Measurements from ENCODE around the gene IWS1. TPM values are rescaled to one million over a fixed set of nuclear protein-coding genes. Genes with fewer than 3 reads are reported as not detected.
"Not testable (repeated sequence)": the region's sequence is repeated elsewhere in the genome, so short reads cannot be mapped to it uniquely, and the experiment has no call there.

IWS1 gene
- total RNA-seq, 1 donor from 2014 or later: 39.3 TPM

DNA sequence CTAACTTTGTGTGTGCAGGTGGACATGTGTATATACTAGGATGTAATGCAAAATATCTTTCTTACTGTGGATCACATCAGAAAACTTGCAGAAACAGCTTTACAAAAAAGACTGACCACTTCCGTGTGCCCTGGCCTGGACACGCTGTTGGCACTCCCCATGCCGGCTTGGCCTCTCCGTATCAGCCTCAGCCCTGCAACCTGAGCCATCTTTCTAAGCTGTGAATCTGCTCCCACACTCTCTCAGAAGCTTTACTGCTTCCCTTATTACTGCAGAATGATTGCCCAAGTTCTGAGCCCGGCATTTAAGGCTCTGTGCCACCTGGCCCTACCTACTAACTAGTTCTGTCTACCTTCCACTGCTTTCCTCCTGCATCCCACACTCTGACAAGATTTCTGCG lies 47.0 kb upstream of the IWS1 start:
- intact Hi-C loops (cut with DNase I): no loop called here
- H3K4me1 ChIP-seq: peaks cover 6% of the 10 kb centered on the region
- no peak overlapping the region for H3K4me3 ChIP-seq
- no peak for ATAC-seq
- no peaks in the 10 kb centered on the region for H3K27me3 ChIP-seq
- H3K9me3 ChIP-seq: no peaks in the 10 kb centered on the region
- no peaks in the 10 kb centered on the region for H3K36me3 ChIP-seq
- peak; percentile 20 for DNase-seq
- TF ChIP-seq, protein P1, sequence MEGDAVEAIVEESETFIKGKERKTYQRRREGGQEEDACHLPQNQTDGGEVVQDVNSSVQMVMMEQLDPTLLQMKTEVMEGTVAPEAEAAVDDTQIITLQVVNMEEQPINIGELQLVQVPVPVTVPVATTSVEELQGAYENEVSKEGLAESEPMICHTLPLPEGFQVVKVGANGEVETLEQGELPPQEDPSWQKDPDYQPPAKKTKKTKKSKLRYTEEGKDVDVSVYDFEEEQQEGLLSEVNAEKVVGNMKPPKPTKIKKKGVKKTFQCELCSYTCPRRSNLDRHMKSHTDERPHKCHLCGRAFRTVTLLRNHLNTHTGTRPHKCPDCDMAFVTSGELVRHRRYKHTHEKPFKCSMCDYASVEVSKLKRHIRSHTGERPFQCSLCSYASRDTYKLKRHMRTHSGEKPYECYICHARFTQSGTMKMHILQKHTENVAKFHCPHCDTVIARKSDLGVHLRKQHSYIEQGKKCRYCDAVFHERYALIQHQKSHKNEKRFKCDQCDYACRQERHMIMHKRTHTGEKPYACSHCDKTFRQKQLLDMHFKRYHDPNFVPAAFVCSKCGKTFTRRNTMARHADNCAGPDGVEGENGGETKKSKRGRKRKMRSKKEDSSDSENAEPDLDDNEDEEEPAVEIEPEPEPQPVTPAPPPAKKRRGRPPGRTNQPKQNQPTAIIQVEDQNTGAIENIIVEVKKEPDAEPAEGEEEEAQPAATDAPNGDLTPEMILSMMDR (IDR thresholded peaks at IDR 0.05): no peak
- H3K27ac ChIP-seq: no peak overlapping the region

DNA sequence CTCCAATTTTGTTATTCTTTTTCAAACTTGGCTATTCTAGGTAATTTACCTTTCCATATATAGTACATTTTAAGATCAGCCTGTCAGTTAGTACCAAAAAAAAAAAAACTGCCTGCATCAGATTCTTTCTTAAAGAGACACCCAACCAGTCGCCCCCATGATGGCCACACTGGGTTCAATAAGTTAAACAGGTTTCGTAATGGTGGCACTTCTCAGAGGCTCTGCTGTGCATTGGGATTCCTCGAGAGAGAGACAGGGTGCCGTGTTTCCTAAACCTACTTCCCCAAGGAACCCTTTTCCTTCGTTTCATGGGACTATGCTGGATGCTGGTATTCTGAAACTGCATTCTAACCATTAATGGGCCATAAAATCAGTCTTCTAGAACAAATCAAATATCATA lies 46.6 kb upstream of the IWS1 start:
- no peaks in the 10 kb centered on the region for H3K27me3 ChIP-seq
- H3K4me3 ChIP-seq: no peak overlapping the region
- DNase-seq (no peak), ATAC-seq (no peak)
- intact Hi-C loops (cut with DNase I): no loop called here
- H3K27ac ChIP-seq: no peak overlapping the region
- no peaks in the 10 kb centered on the region for H3K9me3 ChIP-seq
- H3K4me1 ChIP-seq: peaks cover 6% of the 10 kb centered on the region
- no peaks in the 10 kb centered on the region for H3K36me3 ChIP-seq
- TF ChIP-seq, protein P1 (IDR thresholded peaks at IDR 0.05): no peak

DNA sequence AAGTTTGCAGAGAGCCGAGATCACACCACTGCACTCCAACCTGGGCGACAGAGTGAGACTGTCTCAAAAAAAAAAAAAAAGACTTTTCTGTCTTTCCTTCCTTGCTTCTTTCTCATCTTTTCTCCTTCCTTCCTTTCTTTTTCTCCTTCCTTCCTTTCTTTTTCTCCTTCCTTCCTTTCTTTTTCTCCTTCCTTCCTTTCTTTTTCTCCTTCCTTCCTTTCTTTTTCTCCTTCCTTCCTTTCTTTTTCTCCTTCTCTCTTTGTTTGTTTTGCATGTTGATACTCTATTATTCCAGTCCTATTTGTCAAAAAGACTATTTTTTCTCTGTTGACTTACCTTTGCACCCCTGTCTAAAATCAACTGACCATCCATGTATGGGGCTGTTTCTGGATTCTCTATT lies 46.1 kb upstream of the IWS1 start:
- H3K4me1 ChIP-seq; H3K27ac ChIP-seq; H3K36me3 ChIP-seq; H3K4me3 ChIP-seq; ATAC-seq; H3K27me3 ChIP-seq; DNase-seq; H3K9me3 ChIP-seq; intact Hi-C loops (cut with DNase I): not testable (repeated sequence)

DNA sequence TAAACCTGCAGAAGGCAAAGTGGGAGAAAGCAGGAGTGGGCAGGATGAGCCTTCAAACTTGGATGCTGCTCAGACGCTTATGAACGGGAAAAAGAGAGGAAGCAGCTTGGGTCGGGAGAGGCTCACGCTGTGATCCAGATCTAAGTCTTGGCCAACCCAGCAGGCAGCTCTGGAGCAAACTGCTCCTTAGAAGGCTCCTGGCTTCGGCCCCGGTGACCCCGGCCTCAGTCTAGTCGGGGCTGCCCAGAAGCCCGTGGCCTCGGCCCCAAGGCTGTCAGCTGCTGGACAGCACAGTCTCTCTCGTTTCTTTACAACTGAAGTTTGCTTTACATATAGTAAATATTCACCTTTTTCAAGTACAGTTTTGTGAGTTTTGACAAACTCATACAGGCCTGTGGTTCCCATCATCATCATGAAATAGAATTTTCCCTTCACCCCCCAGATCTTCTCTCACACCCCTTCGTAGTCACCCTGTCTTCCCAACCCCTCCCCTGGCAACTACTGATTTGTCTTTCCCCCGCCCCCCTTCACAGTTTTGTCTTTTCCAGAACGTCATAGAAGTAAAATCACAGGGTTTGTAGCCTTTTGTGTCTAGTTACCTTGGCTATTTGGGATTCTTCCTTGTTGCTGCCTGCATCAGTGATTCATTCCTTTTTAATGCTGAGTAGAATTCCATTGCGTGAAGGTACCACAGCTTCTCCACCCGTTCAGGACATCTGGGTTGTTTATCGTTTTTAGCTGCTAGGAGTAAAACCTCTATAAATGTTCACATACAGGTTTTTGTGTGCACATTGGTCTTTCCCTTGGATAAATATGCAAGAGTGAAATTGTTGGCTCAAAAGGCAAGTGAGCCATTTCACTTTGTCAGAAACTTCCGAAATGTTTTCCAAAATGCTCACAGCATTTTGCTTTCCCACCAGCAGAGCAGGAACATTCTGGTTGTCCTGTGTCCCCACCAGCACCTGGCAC lies 44.3 kb upstream of the IWS1 start:
- H3K27me3 ChIP-seq: no peaks in the 10 kb centered on the region
- H3K4me3 ChIP-seq: no peak overlapping the region
- H3K36me3 ChIP-seq: no peaks in the 10 kb centered on the region
- TF ChIP-seq, protein P1 (IDR thresholded peaks at IDR 0.05): no peak
- no peak overlapping the region for H3K27ac ChIP-seq
- intact Hi-C loops (cut with DNase I): no loop called here
- H3K4me1 ChIP-seq: peaks cover 6% of the 10 kb centered on the region
- H3K9me3 ChIP-seq: no peaks in the 10 kb centered on the region
- ATAC-seq: no peak
- no peak for DNase-seq

DNA sequence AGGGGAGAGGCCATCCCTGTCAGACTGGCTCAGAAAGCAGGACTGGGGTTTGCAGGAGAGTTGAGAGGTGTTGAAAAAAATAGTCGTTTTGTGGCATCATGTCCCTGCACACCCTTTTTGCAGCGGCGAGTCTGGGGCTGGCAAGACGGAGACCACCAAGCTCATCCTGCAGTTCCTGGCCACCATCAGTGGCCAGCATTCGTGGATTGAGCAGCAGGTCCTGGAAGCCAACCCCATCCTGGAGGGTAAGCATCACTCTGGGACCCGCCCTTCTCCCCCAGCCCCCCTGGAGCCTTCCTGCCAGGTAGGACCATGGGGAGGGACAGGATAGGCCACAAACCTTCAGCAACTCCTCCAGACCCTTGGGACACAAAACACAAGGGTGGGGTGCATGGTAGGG lies 43.4 kb upstream of the IWS1 start:
- TF ChIP-seq, protein P1 (IDR thresholded peaks at IDR 0.05): no peak
- H3K4me1 ChIP-seq: peaks cover 6% of the 10 kb centered on the region
- no peaks in the 10 kb centered on the region for H3K27me3 ChIP-seq
- H3K36me3 ChIP-seq: no peaks in the 10 kb centered on the region
- no peak overlapping the region for H3K4me3 ChIP-seq
- no peak overlapping the region for H3K27ac ChIP-seq
- ATAC-seq (no peak), DNase-seq (peak; percentile 30)
- H3K9me3 ChIP-seq: no peaks in the 10 kb centered on the region
- intact Hi-C loops (cut with DNase I): no loop called here

DNA sequence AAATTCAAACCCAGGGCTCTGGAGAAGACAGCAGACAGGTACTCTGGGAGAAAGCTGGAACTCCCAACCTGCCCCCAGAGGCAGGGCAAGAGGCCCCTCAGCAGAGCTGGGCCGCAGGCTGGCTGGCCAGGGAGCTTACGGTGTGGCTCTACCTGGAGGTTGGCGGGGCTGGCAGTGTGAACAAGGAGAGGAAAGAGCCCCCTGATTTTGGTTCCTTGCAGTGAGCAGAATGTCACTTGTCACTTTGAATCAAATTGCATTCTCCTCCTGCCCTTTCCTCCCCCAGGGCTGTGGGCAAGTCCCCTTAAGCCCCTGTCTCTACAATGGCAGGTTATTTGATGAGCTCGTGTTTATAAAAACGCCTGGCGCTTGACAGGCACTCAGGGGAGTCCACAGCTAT lies 41.8 kb upstream of the IWS1 start:
- intact Hi-C loops (cut with DNase I): no loop called here
- Histone ChIP-seq H3K4me1 (peaks cover 6% of the 10 kb centered on the region), H3K27ac (no peak overlapping the region), H3K4me3 (no peak overlapping the region), H3K36me3 (no peaks in the 10 kb centered on the region), H3K27me3 (no peaks in the 10 kb centered on the region), H3K9me3 (no peaks in the 10 kb centered on the region)
- TF ChIP-seq, protein P1 (IDR thresholded peaks at IDR 0.05): no peak
- DNase-seq: peak; percentile 41
- ATAC-seq: no peak

All from upper lobe of right lung (tissue), 1 donor.